B cell (primary cell): ENCODE measurements around the gene PVR. TPM values are rescaled to one million over a fixed set of nuclear protein-coding genes. Genes with fewer than 3 reads are reported as not detected.

Experiments
- ATAC-seq: fragments of 200-7000 bp; cut with Tn5 transposase; one replicate; pipeline ENCODE4 v1.10.0; 2021; ENCODE audit warnings: low read depth, mild to moderate bottlenecking, moderate number of reproducible peaks, moderate library complexity
- CTCF ChIA-PET: fragments of 350-600 bp; sonication (Branson Sonifier 250); formaldehyde crosslinking; loops from one replicate; lab custom pipeline; 2021; ENCODE audit warnings: antibody characterized with exemption, inconsistent platforms; lab: Charles Lee
- POLR2A ChIA-PET: fragments of 350-600 bp; sonication (Branson Sonifier 250); formaldehyde crosslinking; loops from one replicate; lab custom pipeline; 2021; ENCODE audit warnings: antibody characterized with exemption; lab: Charles Lee
- DNase-seq: peaks from one replicate; pipeline ENCODE4 v3.0.0; 2013
- H2AFZ ChIP-seq: 2 replicates; pipeline ENCODE4 v1.6.1; 2012; ENCODE audit warnings: mild to moderate bottlenecking, low read depth, low read length; ENCODE audit not compliant: insufficient read depth, poor library complexity, severe bottlenecking
- H3K27ac ChIP-seq, 2 donors: 1 replicate in 1 of 2; 2 replicates in 1 of 2; pipeline ENCODE4 v1.5.1; 2012 to 2013; ENCODE audit warnings: low read length in 2 of 2, mild to moderate bottlenecking in 2 of 2, moderate library complexity in 1 of 2
- H3K27me3 ChIP-seq, 4 experiments: fragments of 200-600 bp in 1 of 4; sonication (generic) in 1 of 4; replicated peaks in 1 of 4; 1 replicate in 2 of 4; 2 replicates in 2 of 4; pipeline versions ENCODE4 v1.6.1 to v1.7.0; 2013 to 2016; ENCODE audit warnings: low read length in 3 of 4, mild to moderate bottlenecking in 2 of 4, mixed read lengths in 1 of 4, moderate library complexity in 1 of 4; ENCODE audit not compliant: insufficient read depth in 4 of 4, control insufficient read depth in 3 of 4; ENCODE audit errors: control extremely low read depth in 1 of 4
- H3K36me3 ChIP-seq, 2 experiments: replicated peaks in 1 of 2; 1 replicate in 1 of 2; 2 replicates in 1 of 2; pipeline versions ENCODE4 v1.6.1 to v1.7.1; 2013; ENCODE audit warnings: low read length in 1 of 2; ENCODE audit not compliant: insufficient read depth in 2 of 2, control insufficient read depth in 1 of 2; ENCODE audit errors: control extremely low read depth in 1 of 2, extremely low read depth in 1 of 2
- H3K4me1 ChIP-seq, 2 donors: fragments of 200-600 bp in 1 of 2; sonication (generic) in 1 of 2; 1 replicate in 1 of 2; 2 replicates in 1 of 2; pipeline versions ENCODE4 v1.5.1 to v1.6.1; 2013 to 2017; ENCODE audit warnings: low read length in 2 of 2; ENCODE audit not compliant: control insufficient read depth in 2 of 2, insufficient read depth in 2 of 2
- H3K4me2 ChIP-seq: replicated peaks from 2 replicates; pipeline ENCODE3; 2012; ENCODE audit warnings: mild to moderate bottlenecking, low read depth, low read length; ENCODE audit not compliant: poor library complexity, severe bottlenecking
- H3K4me3 ChIP-seq, 5 experiments: fragments of 200-600 bp in 1 of 5; sonication (generic) in 1 of 5; 1 replicate in 3 of 5; 2 replicates in 2 of 5; pipeline versions ENCODE4 v1.5.1 to v1.7.0; 2011 to 2016; ENCODE audit warnings: low read length in 4 of 5, mild to moderate bottlenecking in 4 of 5, low read depth in 2 of 5, control low read depth in 1 of 5, moderate library complexity in 1 of 5; ENCODE audit not compliant: insufficient read depth in 1 of 5; ENCODE audit errors: control extremely low read depth in 1 of 5, extremely low read depth in 1 of 5
- H3K79me2 ChIP-seq: fragments of 200-600 bp; sonication (generic); one replicate; pipeline ENCODE4 v1.6.0; 2016; ENCODE audit warnings: low read length; ENCODE audit not compliant: control insufficient read depth, insufficient read depth
- H3K9ac ChIP-seq: fragments of 200-600 bp; sonication (generic); 2 replicates; pipeline ENCODE4 v1.6.1; 2017; ENCODE audit warnings: mild to moderate bottlenecking, low read length, moderate library complexity
- H3K9me3 ChIP-seq, 3 donors: one replicate each; pipeline versions ENCODE4 v1.6.1 to v1.7.1; 2013; ENCODE audit warnings: low read length in 2 of 3; ENCODE audit not compliant: control insufficient read depth in 2 of 3, insufficient read depth in 1 of 3; ENCODE audit errors: control extremely low read depth in 1 of 3
- H4K20me1 ChIP-seq: 2 replicates; pipeline ENCODE4 v1.6.0; 2012; ENCODE audit warnings: mild to moderate bottlenecking, low read length; ENCODE audit not compliant: insufficient read depth, control insufficient read depth, poor library complexity, severe bottlenecking
- H3K27ac Mint-ChIP-seq: one replicate; pipeline ENCODE4 v1.8.0; 2021; ENCODE audit warnings: mixed read lengths
- H3K27me3 Mint-ChIP-seq: one replicate; pipeline ENCODE4 v1.8.0; 2021; ENCODE audit warnings: mixed read lengths
- H3K4me1 Mint-ChIP-seq: one replicate; pipeline ENCODE4 v1.8.0; 2021; ENCODE audit warnings: mixed read lengths
- H3K4me3 Mint-ChIP-seq: one replicate; pipeline ENCODE4 v1.8.0; 2021; ENCODE audit warnings: mixed read lengths
- H3K9me3 Mint-ChIP-seq: one replicate; pipeline ENCODE4 v1.8.0; 2022; ENCODE audit warnings: mixed read lengths; ENCODE audit not compliant: insufficient read depth
- EZH2 ChIP-seq: IDR thresholded peaks from 2 replicates; pipeline ENCODE4 v1.6.1; 2012; ENCODE audit warnings: borderline replicate concordance, low read depth, mild to moderate bottlenecking, moderate library complexity, low read length; ENCODE audit not compliant: insufficient read depth, poor library complexity, severe bottlenecking
- WGBS: methylation state at CpG from one replicate; pipeline ENCODE4 v1.1.5; 2013; ENCODE audit warnings: missing lambda C conversion rate; ENCODE audit not compliant: insufficient coverage; 5-methylcytosine and 5-hydroxymethylcytosine counted together
- intact Hi-C: fragments of 100-400 bp; cut with micrococcal nuclease; formaldehyde crosslinking; loops from one replicate; pipeline ENCODE4 v1.10.0; 2022
- polyA plus RNA-seq: library from polyadenylated mRNA; depleted of rRNA; stranded (reverse); fragments of >200 nt; gene quantifications from 2 replicates; pipeline ENCODE4 v1.2.3, GENCODE V29; 2012
- total RNA-seq, 2 donors: library from RNA; stranded (reverse); fragments of 120-200 nt in 1 of 2; gene quantifications; 1 replicate in 1 of 2; 2 replicates in 1 of 2; pipeline versions ENCODE4 v1.2.3 to v1.2.4, GENCODE V29; 2013 to 2022
- TF ChIP-seq, protein P1 (sequence below): fragments of 200-600 bp; IDR thresholded peaks from one replicate; pipeline ENCODE4 v1.8.0; 2022; ENCODE audit warnings: antibody characterized with exemption, mild to moderate bottlenecking

Gene PVR
- total and polyA plus RNA-seq, 2 donors (not counting 1 experiment from before 2014, with no cell fraction given), result 0.09 to 0.67 TPM

DNA sequence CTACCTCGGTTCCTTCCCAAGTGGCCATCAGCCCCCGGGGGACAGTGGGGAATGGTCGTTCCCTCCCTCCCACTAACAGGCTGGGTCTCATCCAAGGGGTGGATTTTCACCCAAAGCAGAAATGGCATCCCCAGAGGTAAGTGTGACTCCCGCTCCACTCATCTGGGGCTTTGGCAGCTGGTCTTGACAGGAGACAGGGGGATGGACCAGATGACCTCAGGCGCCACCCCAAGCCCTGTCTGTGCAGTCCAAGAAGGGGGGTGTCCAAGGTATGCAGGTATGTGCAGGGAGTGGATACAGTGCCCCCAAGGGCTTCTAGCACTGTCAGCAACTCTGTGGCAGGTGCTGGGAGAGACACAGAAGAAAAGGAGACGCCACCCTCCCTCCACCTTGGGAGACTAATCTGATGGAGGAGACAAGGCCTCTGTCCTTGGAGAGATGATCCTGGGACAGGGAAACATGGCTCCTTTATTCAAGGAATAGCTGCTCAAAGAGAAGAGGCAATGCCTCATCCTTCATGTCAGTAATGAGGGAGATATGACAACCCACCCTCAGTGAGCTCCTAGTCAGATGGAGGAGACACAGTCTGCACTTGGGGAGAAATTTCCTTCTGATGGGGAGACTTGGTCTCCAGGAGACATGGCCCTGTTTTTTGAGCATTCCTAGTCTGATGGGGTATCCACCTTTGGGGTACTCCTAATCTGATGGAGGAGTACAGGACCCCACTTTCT is 63.0 kb downstream of the PVR start:
- H2AFZ ChIP-seq, result no peak overlapping the region
- POLR2A ChIA-PET, result no interaction called here
- H3K79me2 ChIP-seq, result no peaks in the 10 kb centered on the region
- H3K27me3 Mint-ChIP-seq, result peaks cover 18% of the 10 kb centered on the region
- ATAC-seq, result no peak
- H3K27ac Mint-ChIP-seq, result no peak overlapping the region
- no peak overlapping the region for H3K9ac ChIP-seq
- H4K20me1 ChIP-seq, result no peaks in the 10 kb centered on the region
- peaks cover 0 to 3% (median 0%) of the 10 kb centered on the region in 3 donors for H3K9me3 ChIP-seq
- no peak for TF ChIP-seq EZH2
- peaks cover 0 to 13% (median 0%) of the 10 kb centered on the region in 4 experiments for H3K27me3 ChIP-seq
- no peak overlapping the region for H3K4me2 ChIP-seq
- H3K4me3 Mint-ChIP-seq, result no peak overlapping the region
- DNase-seq, result no peak
- CTCF ChIA-PET, result interaction anchor here (0.6 to 1.2 kb wide), 2 partner anchors 17 to 1812 kb away, joined by 3 to 4 read pairs; no protein-coding TSS in a partner anchor
- intact Hi-C loops, result no loop called here
- H3K4me1 ChIP-seq, result no peaks in the 10 kb centered on the region
- H3K4me3 ChIP-seq, result no peak overlapping the region
- no peaks in the 10 kb centered on the region for H3K4me1 Mint-ChIP-seq
- H3K9me3 Mint-ChIP-seq, result no peaks in the 10 kb centered on the region
- H3K27ac ChIP-seq, result no peak overlapping the region
- H3K36me3 ChIP-seq, result no peaks in the 10 kb centered on the region
- WGBS, result 96% methylated on average over 5 of the region's 6 CpGs

DNA sequence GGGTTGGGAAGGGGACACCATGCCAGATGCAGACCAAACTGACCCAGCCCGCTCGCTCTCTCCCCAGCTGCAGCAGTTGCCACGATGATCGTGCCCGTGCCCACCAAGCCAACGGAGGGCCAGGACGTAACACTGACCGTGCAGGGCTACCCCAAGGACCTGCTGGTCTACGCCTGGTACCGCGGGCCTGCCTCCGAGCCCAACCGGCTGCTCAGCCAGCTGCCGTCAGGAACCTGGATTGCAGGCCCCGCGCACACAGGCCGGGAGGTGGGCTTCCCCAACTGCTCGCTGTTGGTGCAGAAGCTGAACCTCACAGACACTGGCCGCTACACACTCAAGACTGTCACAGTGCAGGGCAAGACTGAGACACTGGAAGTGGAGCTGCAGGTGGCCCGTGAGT is 64.1 kb downstream of the PVR start:
- Histone ChIP-seq H3K4me1 (no peaks in the 10 kb centered on the region), H3K36me3 (no peaks in the 10 kb centered on the region), H3K79me2 (no peaks in the 10 kb centered on the region), H3K4me3 (no peak overlapping the region), H3K9ac (no peak overlapping the region), H4K20me1 (no peaks in the 10 kb centered on the region), H2AFZ (no peak overlapping the region), H3K27me3 (peaks cover 0 to 13% (median 0%) of the 10 kb centered on the region in 4 experiments), H3K4me2 (no peak overlapping the region), H3K27ac (no peak overlapping the region), H3K9me3 (peaks cover 0 to 3% (median 0%) of the 10 kb centered on the region in 3 donors)
- Mint-ChIP-seq H3K9me3 (no peaks in the 10 kb centered on the region), H3K4me3 (no peak overlapping the region), H3K27ac (no peak overlapping the region), H3K4me1 (no peaks in the 10 kb centered on the region), H3K27me3 (peaks cover 16% of the 10 kb centered on the region)
- intact Hi-C loops, result no loop called here
- no peak for ATAC-seq
- WGBS, result 96% methylated on average over 20 of the region's 20 CpGs
- no peak for DNase-seq
- POLR2A ChIA-PET, result no interaction called here
- TF ChIP-seq, protein P1, sequence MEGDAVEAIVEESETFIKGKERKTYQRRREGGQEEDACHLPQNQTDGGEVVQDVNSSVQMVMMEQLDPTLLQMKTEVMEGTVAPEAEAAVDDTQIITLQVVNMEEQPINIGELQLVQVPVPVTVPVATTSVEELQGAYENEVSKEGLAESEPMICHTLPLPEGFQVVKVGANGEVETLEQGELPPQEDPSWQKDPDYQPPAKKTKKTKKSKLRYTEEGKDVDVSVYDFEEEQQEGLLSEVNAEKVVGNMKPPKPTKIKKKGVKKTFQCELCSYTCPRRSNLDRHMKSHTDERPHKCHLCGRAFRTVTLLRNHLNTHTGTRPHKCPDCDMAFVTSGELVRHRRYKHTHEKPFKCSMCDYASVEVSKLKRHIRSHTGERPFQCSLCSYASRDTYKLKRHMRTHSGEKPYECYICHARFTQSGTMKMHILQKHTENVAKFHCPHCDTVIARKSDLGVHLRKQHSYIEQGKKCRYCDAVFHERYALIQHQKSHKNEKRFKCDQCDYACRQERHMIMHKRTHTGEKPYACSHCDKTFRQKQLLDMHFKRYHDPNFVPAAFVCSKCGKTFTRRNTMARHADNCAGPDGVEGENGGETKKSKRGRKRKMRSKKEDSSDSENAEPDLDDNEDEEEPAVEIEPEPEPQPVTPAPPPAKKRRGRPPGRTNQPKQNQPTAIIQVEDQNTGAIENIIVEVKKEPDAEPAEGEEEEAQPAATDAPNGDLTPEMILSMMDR, result no peak
- no peak for TF ChIP-seq EZH2
- CTCF ChIA-PET, result no interaction called here
